HEK293 (cell line): Measurements from ENCODE around the gene NAPA.

Experiments
- FEZF1 ChIP-seq: fragments of 450-650 bp; formaldehyde crosslinking; IDR thresholded peaks from 2 replicates; pipeline ENCODE4 v1.5.1; 2016; ENCODE audit warnings: missing biosample characterization, missing genetic modification characterization
- HOXA7 ChIP-seq: sonication (generic); formaldehyde crosslinking; IDR thresholded peaks from 2 replicates; pipeline ENCODE4 v1.8.1; 2022; ENCODE audit warnings: missing genetic modification reagents, borderline replicate concordance
- KLF1 ChIP-seq: fragments of 450-650 bp; formaldehyde crosslinking; IDR thresholded peaks from 2 replicates; pipeline ENCODE4 v1.5.1; 2016; ENCODE audit warnings: missing biosample characterization, missing genetic modification characterization
- KLF8 ChIP-seq: fragments of 450-650 bp; formaldehyde crosslinking; IDR thresholded peaks from 2 replicates; pipeline ENCODE4 v1.5.1; 2016; ENCODE audit warnings: missing biosample characterization, missing genetic modification characterization
- YY2 ChIP-seq: fragments of 450-650 bp; formaldehyde crosslinking; IDR thresholded peaks from 2 replicates; pipeline ENCODE4 v1.5.1; 2016; ENCODE audit warnings: missing biosample characterization, missing genetic modification characterization
- ZBTB7A ChIP-seq: fragments of 450-650 bp; formaldehyde crosslinking; IDR thresholded peaks from 2 replicates; pipeline ENCODE4 v1.5.1; 2016; ENCODE audit warnings: low read depth, missing biosample characterization, missing genetic modification characterization
- ZIC2 ChIP-seq: fragments of 450-650 bp; formaldehyde crosslinking; IDR thresholded peaks from 2 replicates; pipeline ENCODE4 v1.5.1; 2016; ENCODE audit warnings: missing biosample characterization, missing genetic modification characterization
- ZNF10 ChIP-seq: fragments of 450-650 bp; formaldehyde crosslinking; IDR thresholded peaks from 2 replicates; pipeline ENCODE4 v1.5.1; 2017; ENCODE audit warnings: missing biosample characterization, missing genetic modification characterization
- ZNF121 ChIP-seq: fragments of 450-650 bp; formaldehyde crosslinking; IDR thresholded peaks from 2 replicates; pipeline ENCODE4 v1.5.1; 2016; ENCODE audit warnings: missing biosample characterization, missing genetic modification characterization
- ZNF133 ChIP-seq: fragments of 450-650 bp; formaldehyde crosslinking; IDR thresholded peaks from 2 replicates; pipeline ENCODE4 v1.5.1; 2016; ENCODE audit warnings: missing biosample characterization, missing genetic modification characterization
- ZNF184 ChIP-seq: fragments of 450-650 bp; IDR thresholded peaks from 2 replicates; pipeline ENCODE4 v1.5.1; 2018; ENCODE audit warnings: missing biosample characterization, mild to moderate bottlenecking, missing genetic modification characterization
- ZNF19 ChIP-seq: fragments of 450-650 bp; formaldehyde crosslinking; IDR thresholded peaks from 2 replicates; pipeline ENCODE4; 2016; ENCODE audit warnings: missing biosample characterization, missing genetic modification characterization, low read depth
- ZNF24 ChIP-seq: fragments of 450-650 bp; formaldehyde crosslinking; IDR thresholded peaks from 2 replicates; pipeline ENCODE4 v1.5.1; 2016; ENCODE audit warnings: missing biosample characterization, missing genetic modification characterization
- ZNF266 ChIP-seq: fragments of 450-650 bp; formaldehyde crosslinking; IDR thresholded peaks from 2 replicates; pipeline ENCODE4 v1.5.1; 2016; ENCODE audit warnings: missing biosample characterization, missing genetic modification characterization, low read depth
- ZNF404 ChIP-seq: fragments of 450-650 bp; formaldehyde crosslinking; IDR thresholded peaks from 2 replicates; pipeline ENCODE4 v1.5.1; 2017; ENCODE audit warnings: missing biosample characterization, missing genetic modification characterization
- ZNF433 ChIP-seq: fragments of 450-650 bp; formaldehyde crosslinking; IDR thresholded peaks from 2 replicates; pipeline ENCODE4 v1.5.1; 2016; ENCODE audit warnings: missing biosample characterization, missing genetic modification characterization, low read depth
- ZNF571 ChIP-seq: fragments of 450-650 bp; formaldehyde crosslinking; IDR thresholded peaks from 2 replicates; pipeline ENCODE4 v1.5.0; 2017; ENCODE audit warnings: missing biosample characterization, missing genetic modification characterization
- ZNF768 ChIP-seq: fragments of 450-650 bp; formaldehyde crosslinking; IDR thresholded peaks from 2 replicates; pipeline ENCODE4 v1.5.1; 2018; ENCODE audit warnings: missing biosample characterization, mild to moderate bottlenecking, missing genetic modification characterization
- TF ChIP-seq, protein P1 (sequence below): fragments of 450-650 bp; formaldehyde crosslinking; IDR thresholded peaks from 2 replicates; pipeline ENCODE4 v1.5.1; 2017; ENCODE audit warnings: missing biosample characterization, missing genetic modification characterization
- TF ChIP-seq, protein P2 (sequence below): fragments of 450-650 bp; formaldehyde crosslinking; IDR thresholded peaks from 2 replicates; pipeline ENCODE4 v1.5.1; 2016; ENCODE audit warnings: missing biosample characterization, missing genetic modification characterization
- TF ChIP-seq, protein P3 (sequence below): fragments of 450-650 bp; formaldehyde crosslinking; IDR thresholded peaks from 2 replicates; pipeline ENCODE4 v1.5.1; 2016; ENCODE audit warnings: missing biosample characterization, missing genetic modification characterization
- TF ChIP-seq, protein P4 (sequence below): fragments of 450-650 bp; formaldehyde crosslinking; IDR thresholded peaks from 2 replicates; pipeline ENCODE4 v1.5.0; 2017; ENCODE audit warnings: missing biosample characterization, missing genetic modification characterization, borderline replicate concordance
- TF ChIP-seq, protein P5 (sequence below): fragments of 450-650 bp; formaldehyde crosslinking; IDR thresholded peaks from 2 replicates; pipeline ENCODE4 v1.5.1; 2016; ENCODE audit warnings: missing biosample characterization, missing genetic modification characterization
- TF ChIP-seq, protein P6 (sequence below): fragments of 450-650 bp; formaldehyde crosslinking; IDR thresholded peaks from 2 replicates; pipeline ENCODE4 v1.5.1; 2016; ENCODE audit warnings: missing biosample characterization, missing genetic modification characterization
- TF ChIP-seq, protein P7 (sequence below): fragments of 450-650 bp; formaldehyde crosslinking; IDR thresholded peaks from 2 replicates; pipeline ENCODE4 v1.5.1; 2016; ENCODE audit warnings: missing biosample characterization, missing genetic modification characterization, low read depth
- TF ChIP-seq, protein P8 (sequence below): fragments of 450-650 bp; formaldehyde crosslinking; IDR thresholded peaks from 2 replicates; pipeline ENCODE4 v1.5.1; 2016; ENCODE audit warnings: missing biosample characterization, missing genetic modification characterization

NAPA gene

DNA sequence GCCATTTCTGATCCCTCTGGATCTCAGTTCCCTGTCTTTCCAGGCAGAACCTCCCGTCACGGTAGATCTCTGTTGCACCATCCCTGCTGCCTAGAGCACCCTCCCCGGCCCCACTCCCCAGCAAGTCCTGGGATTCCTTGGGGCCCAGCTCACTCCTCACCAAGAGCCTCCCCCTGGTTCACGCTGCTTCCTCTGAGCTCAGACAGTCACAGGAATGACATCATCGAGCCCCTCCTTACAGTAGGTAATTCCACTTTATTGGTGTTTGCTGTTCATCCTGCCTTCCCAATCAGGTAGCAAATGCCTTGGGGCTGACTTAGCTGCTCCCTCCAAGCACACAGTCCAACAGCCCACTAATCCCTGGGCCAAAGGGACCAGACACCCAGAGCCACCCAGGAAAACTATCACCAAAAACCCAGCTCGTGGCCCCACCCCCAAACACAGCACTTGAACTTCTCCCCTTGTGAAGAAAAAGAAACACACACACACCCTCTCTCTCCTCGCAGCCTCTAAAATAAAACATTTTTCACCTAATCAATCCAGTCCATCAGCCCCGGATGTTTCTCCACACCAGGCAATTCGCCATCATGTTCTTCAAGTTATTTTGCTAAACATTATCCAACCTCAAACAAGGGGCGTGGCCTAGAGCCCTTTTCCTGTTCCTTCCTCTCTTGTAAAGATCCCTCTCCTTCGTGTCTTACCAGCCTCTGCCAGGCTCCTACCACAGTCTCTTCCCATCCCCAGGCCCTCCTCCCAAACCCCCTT is 2.5 kb downstream of the NAPA start (continued):
- no peak for TF ChIP-seq YY2 (tag by site-specific recombination)
- no peak for TF ChIP-seq ZNF266 (tag by site-specific recombination)
- TF ChIP-seq, protein P1, sequence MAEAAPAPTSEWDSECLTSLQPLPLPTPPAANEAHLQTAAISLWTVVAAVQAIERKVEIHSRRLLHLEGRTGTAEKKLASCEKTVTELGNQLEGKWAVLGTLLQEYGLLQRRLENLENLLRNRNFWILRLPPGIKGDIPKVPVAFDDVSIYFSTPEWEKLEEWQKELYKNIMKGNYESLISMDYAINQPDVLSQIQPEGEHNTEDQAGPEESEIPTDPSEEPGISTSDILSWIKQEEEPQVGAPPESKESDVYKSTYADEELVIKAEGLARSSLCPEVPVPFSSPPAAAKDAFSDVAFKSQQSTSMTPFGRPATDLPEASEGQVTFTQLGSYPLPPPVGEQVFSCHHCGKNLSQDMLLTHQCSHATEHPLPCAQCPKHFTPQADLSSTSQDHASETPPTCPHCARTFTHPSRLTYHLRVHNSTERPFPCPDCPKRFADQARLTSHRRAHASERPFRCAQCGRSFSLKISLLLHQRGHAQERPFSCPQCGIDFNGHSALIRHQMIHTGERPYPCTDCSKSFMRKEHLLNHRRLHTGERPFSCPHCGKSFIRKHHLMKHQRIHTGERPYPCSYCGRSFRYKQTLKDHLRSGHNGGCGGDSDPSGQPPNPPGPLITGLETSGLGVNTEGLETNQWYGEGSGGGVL (tag by site-specific recombination) = peak; percentile 96
- TF ChIP-seq ZIC2 = peak; percentile 68
- 0 out of 2 replicates have a peak, but pooled peaks have one; percentile 8 for TF ChIP-seq FEZF1 (tag by site-specific recombination)
- TF ChIP-seq ZNF121 (tag by site-specific recombination) = no peak
- no peak for TF ChIP-seq ZNF10 (tag by site-specific recombination)
- no peak for TF ChIP-seq ZNF184 (tag by site-specific recombination)
- TF ChIP-seq, protein P2, sequence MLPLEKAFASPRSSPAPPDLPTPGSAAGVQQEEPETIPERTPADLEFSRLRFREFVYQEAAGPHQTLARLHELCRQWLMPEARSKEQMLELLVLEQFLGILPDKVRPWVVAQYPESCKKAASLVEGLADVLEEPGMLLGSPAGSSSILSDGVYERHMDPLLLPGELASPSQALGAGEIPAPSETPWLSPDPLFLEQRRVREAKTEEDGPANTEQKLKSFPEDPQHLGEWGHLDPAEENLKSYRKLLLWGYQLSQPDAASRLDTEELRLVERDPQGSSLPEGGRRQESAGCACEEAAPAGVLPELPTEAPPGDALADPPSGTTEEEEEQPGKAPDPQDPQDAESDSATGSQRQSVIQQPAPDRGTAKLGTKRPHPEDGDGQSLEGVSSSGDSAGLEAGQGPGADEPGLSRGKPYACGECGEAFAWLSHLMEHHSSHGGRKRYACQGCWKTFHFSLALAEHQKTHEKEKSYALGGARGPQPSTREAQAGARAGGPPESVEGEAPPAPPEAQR (tag by site-specific recombination) = no peak
- TF ChIP-seq ZNF404 (tag by site-specific recombination) = no peak
- no peak for TF ChIP-seq ZNF24 (tag by site-specific recombination)
- TF ChIP-seq, protein P3, sequence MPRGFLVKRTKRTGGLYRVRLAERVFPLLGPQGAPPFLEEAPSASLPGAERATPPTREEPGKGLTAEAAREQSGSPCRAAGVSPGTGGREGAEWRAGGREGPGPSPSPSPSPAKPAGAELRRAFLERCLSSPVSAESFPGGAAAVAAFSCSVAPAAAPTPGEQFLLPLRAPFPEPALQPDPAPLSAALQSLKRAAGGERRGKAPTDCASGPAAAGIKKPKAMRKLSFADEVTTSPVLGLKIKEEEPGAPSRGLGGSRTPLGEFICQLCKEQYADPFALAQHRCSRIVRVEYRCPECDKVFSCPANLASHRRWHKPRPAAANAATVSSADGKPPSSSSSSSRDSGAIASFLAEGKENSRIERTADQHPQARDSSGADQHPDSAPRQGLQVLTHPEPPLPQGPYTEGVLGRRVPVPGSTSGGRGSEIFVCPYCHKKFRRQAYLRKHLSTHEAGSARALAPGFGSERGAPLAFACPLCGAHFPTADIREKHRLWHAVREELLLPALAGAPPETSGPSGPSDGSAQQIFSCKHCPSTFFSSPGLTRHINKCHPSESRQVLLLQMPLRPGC (tag by site-specific recombination) = no peak
- no peak for TF ChIP-seq ZNF571 (tag by site-specific recombination)
- no peak for TF ChIP-seq ZNF133 (tag by site-specific recombination)
- TF ChIP-seq, protein P4, sequence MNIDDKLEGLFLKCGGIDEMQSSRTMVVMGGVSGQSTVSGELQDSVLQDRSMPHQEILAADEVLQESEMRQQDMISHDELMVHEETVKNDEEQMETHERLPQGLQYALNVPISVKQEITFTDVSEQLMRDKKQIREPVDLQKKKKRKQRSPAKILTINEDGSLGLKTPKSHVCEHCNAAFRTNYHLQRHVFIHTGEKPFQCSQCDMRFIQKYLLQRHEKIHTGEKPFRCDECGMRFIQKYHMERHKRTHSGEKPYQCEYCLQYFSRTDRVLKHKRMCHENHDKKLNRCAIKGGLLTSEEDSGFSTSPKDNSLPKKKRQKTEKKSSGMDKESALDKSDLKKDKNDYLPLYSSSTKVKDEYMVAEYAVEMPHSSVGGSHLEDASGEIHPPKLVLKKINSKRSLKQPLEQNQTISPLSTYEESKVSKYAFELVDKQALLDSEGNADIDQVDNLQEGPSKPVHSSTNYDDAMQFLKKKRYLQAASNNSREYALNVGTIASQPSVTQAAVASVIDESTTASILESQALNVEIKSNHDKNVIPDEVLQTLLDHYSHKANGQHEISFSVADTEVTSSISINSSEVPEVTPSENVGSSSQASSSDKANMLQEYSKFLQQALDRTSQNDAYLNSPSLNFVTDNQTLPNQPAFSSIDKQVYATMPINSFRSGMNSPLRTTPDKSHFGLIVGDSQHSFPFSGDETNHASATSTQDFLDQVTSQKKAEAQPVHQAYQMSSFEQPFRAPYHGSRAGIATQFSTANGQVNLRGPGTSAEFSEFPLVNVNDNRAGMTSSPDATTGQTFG (tag by site-specific recombination) = no peak
- peak; percentile 27 for TF ChIP-seq KLF8 (tag by site-specific recombination)
- TF ChIP-seq ZNF19 (tag by site-specific recombination) = no peak
- TF ChIP-seq, protein P5, sequence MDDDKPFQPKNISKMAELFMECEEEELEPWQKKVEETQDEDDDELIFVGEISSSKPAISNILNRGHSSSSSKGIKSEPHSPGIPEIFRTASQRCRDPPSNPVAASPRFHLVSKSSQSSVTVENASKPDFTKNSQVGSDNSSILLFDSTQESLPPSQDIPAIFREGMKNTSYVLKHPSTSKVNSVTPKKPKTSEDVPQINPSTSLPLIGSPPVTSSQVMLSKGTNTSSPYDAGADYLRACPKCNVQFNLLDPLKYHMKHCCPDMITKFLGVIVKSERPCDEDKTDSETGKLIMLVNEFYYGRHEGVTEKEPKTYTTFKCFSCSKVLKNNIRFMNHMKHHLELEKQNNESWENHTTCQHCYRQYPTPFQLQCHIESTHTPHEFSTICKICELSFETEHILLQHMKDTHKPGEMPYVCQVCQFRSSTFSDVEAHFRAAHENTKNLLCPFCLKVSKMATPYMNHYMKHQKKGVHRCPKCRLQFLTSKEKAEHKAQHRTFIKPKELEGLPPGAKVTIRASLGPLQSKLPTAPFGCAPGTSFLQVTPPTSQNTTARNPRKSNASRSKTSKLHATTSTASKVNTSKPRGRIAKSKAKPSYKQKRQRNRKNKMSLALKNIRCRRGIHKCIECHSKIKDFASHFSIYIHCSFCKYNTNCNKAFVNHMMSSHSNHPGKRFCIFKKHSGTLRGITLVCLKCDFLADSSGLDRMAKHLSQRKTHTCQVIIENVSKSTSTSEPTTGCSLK = no peak
- TF ChIP-seq KLF1 (tag by site-specific recombination) = no peak
- TF ChIP-seq, protein P6, sequence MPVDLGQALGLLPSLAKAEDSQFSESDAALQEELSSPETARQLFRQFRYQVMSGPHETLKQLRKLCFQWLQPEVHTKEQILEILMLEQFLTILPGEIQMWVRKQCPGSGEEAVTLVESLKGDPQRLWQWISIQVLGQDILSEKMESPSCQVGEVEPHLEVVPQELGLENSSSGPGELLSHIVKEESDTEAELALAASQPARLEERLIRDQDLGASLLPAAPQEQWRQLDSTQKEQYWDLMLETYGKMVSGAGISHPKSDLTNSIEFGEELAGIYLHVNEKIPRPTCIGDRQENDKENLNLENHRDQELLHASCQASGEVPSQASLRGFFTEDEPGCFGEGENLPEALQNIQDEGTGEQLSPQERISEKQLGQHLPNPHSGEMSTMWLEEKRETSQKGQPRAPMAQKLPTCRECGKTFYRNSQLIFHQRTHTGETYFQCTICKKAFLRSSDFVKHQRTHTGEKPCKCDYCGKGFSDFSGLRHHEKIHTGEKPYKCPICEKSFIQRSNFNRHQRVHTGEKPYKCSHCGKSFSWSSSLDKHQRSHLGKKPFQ (tag by site-specific recombination) = no peak
- TF ChIP-seq ZBTB7A = no peak
- no peak for TF ChIP-seq ZNF433 (tag by site-specific recombination)
- no peak for TF ChIP-seq ZNF768 (tag by site-specific recombination)
- TF ChIP-seq, protein P7, sequence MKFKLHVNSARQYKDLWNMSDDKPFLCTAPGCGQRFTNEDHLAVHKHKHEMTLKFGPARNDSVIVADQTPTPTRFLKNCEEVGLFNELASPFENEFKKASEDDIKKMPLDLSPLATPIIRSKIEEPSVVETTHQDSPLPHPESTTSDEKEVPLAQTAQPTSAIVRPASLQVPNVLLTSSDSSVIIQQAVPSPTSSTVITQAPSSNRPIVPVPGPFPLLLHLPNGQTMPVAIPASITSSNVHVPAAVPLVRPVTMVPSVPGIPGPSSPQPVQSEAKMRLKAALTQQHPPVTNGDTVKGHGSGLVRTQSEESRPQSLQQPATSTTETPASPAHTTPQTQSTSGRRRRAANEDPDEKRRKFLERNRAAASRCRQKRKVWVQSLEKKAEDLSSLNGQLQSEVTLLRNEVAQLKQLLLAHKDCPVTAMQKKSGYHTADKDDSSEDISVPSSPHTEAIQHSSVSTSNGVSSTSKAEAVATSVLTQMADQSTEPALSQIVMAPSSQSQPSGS = peak; percentile 91
- TF ChIP-seq, protein P8, sequence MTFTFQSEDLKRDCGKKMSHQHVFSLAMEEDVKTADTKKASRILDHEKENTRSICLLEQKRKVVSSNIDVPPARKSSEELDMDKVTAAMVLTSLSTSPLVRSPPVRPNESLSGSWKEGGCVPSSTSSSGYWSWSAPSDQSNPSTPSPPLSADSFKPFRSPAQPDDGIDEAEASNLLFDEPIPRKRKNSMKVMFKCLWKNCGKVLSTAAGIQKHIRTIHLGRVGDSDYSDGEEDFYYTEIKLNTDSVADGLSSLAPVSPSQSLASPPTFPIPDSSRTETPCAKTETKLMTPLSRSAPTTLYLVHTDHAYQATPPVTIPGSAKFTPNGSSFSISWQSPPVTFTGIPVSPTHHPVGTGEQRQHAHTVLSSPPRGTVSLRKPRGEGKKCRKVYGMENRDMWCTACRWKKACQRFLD (tag by site-specific recombination) = no peak
- TF ChIP-seq HOXA7 (CRISPR knock-in tag) = no peak
